ENCODE data around the gene KIF6.
"Not testable (repeated sequence)": the region's sequence is repeated elsewhere in the genome, so short reads cannot be mapped to it uniquely, and the experiment has no call there.

Gene KIF6

GRCh38 chr6:39496456-39496855, 228.8 kb downstream of the KIF6 start:
- DNase-seq (ENCODE audit: low read depth): no peak

GRCh38 chr6:39495640-39496039, 229.6 kb downstream of the KIF6 start:
- DNase-seq (ENCODE audit: low read depth): no peak

DNA sequence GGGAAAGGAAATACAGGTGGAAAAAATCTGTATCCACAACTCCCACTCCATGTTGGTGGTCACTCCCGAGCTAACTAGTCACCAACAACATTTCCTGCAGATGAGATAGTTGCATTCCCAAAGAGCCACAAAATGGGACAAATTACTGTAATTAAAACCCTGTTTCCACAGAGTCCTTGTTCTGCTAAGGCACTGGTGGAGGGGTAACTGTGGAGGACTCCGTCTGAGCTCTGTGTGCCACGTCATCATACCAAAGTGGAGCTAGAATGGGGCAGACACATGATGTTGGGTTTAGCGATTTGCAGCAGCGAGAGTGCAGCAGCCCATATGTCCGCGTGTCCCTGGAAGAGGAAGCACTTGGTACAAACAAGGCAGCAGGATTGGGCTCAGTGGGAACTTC, 230.2 kb downstream of the KIF6 start:
- DNase-seq (ENCODE audit: low read depth): no peak

DNA sequence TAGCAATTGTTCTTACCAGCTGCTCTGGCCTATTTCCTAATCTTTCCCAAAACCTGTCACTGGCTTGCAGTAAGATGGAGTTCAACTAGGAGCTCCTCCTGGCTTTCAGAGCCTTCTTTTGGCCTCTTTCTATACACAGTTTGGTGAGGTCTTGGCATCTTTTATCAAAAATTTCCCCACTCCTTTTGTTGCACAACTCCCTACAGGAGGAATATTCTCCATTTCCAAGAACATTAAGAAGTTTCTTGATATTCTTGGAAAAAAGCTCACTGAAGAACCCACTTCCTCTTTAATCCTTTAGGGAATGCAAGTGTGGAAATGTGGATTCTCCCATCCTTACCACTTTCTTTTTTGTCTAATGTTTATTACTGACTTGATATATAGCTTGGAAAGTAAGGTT, 231.4 kb downstream of the KIF6 start:
- DNase-seq (ENCODE audit: low read depth): no peak

- no peak for DNase-seq (ENCODE audit: low read depth)
Observed at GRCh38 chr6:39493174-39493573, 232.0 kb downstream of the KIF6 start.

DNA sequence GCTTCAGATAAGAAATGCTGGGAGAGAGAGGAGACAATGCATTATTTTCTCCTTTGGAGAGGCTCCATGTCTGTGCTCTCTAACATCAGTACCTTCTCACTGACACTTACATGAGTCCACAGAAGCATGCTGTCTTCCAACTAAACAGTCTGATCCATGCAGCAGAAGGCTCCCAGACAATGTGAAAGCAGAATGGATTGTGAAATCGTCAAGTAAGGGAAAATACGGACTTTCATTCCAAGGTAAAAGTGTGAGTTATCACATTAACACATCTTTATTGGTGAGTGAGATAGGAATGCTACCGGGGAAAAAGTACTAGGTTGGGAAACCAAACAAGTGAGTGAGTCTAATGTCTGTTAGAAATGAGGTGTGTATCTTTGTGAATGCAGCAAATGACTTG, 235.1 kb downstream of the KIF6 start:
- no peak for DNase-seq (ENCODE audit: low read depth)

- no peak for DNase-seq (ENCODE audit: low read depth)
Observed at GRCh38 chr6:39488255-39488879, 236.8 kb downstream of the KIF6 start.

GRCh38 chr6:39484276-39484675, 240.9 kb downstream of the KIF6 start:
- no peak for DNase-seq (ENCODE audit: low read depth)

GRCh38 chr6:39479819-39480218, 245.4 kb downstream of the KIF6 start:
- DNase-seq (ENCODE audit: low read depth): not testable (repeated sequence)

- DNase-seq (ENCODE audit: low read depth): no peak
Observed at GRCh38 chr6:39476670-39477069, 248.5 kb downstream of the KIF6 start.

DNA sequence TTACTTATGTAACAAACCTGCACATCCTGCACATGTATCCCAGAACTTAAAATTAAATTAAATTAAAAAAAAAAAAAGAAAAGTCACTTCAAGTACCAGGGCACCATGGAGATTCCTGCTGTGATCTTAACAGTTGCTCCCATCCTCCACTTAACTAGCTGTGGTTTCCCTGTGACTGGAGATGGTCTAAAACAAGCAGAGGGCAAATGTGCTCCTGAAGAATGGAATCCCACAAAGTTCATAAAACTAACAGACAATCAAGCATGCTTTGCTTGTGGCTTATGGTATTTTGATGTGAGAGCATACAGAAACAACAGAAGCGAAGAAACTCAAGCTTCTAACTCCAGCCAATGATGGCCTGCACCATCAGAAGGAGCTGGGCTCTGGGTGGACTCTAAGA, 249.1 kb downstream of the KIF6 start:
- DNase-seq (ENCODE audit: low read depth): no peak

DNA sequence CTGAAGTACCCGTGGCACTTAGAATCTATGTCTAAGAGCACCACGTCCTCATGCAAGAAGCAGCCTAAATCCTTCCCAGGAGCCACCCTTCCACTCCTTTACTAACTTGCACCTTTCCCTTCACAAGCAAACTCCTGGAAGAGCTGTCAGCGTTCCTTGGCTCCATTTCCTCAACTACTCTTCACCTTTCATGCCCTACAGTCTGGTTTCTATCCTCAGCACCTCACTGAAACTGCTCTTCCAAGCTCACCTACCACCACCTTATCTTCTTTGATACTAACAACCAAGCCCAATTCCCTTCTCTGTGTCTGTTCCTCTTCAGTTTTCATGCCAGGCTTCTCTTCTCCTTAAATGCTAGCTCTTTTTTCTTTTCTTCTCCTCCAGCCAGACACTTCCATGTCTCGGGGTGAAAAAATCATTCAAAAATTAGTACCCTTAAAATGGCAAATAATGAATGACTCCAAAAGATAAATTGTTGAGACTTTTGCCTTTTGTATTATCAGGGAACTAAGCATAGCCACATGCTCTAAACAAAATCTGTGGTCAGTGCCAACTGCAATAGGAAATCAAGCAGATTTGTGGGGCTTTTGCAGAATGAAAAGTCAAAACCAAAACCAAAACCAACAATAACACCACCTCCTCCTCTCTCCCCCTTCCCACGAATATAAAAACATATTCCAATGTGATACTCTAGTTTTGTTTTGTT, 253.1 kb downstream of the KIF6 start:
- no peak for DNase-seq (ENCODE audit: low read depth)

DNA sequence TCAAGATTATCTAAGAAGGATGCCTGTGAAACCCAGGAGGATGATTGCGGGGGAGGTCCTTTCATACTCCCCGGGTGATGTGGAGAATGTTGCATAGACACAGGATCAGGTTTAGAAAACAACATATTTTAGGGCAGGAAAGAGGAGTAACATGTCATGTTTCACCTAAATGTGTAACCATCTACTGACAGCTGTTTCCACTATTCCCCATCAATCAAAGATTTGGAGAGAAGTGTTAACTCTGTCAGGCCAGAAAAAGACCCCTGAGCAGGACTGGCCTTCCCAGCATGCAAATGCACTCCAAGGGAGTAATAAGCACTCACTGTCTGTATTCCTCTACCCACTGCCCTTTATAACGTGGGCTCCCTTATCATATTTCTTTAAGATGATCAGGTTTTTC, 254.7 kb downstream of the KIF6 start:
- DNase-seq (ENCODE audit: low read depth): no peak

DNA sequence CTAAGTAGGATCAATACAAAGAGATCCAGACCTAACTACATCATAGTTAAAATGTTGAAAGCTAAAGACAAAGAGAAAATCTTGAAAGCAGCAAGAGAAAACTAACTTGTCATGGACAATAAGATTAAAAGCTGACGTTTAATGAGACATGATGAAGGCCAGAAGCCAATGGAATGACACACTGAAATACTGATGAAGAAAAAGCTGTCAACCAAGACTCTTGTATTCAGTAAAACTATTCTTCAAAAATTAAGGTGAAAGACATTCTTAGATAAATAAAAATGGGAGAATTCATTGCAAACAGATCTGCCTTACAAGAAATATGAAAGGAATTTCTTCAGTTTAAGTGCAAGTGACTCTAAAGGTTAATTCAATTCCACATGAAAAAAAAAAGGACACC, 256.8 kb downstream of the KIF6 start:
- DNase-seq (ENCODE audit: low read depth): no peak

DNA sequence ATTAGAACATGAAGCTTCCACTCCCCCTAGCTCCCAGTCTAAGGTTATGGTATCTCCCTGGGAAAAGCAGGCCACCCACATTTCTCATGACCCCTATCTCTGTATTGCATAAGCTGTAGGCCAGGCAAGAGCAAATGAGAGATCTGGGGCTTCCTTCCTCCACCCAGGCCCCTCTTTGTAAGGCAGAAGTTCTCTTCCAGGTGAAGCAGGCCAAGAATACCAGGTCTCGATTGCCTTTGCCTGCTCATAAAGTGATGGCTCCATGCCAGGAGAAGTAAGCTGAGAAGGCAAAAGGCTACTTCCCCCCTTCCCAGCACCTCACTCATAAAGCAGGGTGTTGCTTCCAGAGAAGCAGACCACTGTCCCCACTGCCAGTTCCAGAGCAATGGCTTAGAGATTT, 258.6 kb downstream of the KIF6 start:
- no peak for DNase-seq (ENCODE audit: low read depth)

- no peak for DNase-seq (ENCODE audit: low read depth)
Observed at GRCh38 chr6:39465539-39465938, 259.7 kb downstream of the KIF6 start.

GRCh38 chr6:39464067-39464466, 261.1 kb downstream of the KIF6 start:
- DNase-seq (ENCODE audit: low read depth): no peak

DNA sequence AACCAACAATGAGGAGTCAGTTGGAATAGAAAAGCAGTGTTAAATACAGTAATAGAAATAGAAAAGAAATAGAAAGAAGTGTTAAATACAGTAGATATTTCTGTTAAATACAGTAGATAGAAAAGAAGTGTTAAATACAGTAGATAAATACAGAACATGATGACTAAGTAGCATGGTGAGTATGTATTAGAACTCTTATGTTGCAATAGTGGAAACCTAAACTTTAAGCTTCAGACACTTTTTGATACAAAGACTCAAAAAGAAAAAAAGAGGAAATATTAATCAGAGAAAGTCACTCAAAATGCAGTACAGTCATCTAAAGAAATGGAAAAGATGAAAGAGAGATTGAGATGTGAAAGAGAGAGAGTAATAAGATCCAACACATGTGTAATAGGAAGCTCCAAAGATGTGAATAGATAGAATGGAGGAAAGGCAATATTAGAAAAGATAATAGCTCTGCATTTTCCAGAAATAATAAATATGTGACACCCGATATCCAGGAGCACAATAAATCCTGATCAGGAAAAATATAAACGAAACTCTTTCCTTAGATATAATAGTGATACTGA, 271.2 kb downstream of the KIF6 start:
- no peak for DNase-seq (ENCODE audit: low read depth)

GRCh38 chr6:39453241-39453640, 272.0 kb downstream of the KIF6 start:
- DNase-seq (ENCODE audit: low read depth): no peak

DNA sequence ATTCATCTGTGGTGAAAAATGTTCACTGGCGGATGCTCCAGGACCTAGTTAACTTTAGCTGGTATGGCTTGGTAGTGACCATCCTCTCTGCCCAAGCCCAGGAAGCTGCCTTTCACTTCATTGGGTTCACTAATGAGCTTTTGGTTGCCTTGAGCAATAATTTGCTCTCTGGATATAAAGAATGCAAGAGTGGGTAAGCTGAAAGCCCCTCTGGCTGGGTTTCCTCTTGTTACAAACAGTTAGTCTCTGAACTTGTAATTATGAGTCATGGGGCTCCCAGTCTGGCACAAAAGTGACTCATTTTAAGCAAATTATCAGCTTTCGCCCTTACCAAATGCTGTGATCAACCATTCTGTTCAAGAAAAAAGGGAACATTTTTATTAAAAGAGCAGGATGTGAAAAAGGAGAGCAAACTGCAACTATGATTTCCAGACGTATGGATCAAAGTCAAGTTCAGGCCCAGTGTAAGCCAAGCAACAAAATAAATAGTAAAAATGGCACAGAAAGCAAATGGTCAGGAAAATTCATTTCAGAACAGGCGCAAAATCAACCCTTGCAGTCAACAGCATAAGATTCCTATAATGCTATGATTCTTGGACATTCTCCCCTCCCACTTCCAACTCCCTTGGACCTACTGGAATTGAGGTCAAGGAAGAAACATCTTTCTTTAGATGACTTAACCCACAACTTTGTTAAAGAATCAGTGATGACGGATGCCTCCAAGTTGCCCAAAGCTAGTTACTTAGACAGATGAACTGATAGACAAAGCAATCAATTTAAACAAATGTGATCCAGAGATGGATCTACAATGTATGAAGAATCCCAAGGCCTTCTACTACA, 272.7 kb downstream of the KIF6 start:
- no peak for DNase-seq (ENCODE audit: low read depth)

DNA sequence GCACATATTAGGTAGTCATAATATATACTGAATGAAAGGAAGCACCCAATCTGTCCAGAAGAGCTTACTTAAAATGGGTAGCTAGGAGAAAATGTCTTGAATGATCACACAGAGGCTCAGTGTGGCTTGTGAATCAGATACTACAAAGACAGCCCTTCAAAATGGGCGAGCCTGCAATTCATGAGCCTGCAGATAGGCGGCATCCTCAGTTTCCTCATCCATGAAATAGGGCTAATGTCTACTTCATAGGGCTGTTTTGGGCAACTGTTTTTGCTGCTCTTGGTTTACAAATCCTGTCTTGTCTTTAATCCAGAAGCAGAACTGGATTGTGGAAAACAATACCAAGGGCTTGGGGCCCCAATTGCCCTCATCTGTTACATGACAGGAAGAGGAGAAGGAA, 273.4 kb downstream of the KIF6 start:
- no peak for DNase-seq (ENCODE audit: low read depth)

DNA sequence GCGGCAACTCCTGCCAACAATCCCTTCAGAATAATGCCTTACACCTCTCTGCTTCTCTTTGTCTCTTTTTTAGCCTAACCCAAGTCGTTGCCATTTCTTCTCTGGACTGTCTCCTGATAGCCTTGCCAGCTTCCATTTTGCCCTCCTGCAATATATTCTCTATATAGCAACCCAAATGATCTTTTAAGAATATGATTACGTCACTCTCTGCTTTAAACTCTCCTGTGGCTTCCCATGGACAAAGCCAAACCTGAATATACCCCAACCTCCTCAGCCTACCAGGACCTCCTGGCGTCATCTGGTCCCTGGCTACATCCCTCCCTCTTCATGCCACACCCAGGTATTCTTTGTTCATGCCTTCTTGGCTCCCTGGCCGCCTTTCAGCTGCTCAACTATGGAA, 276.2 kb downstream of the KIF6 start:
- DNase-seq (ENCODE audit: low read depth): no peak

GRCh38 chr6:39446909-39447308, 278.3 kb downstream of the KIF6 start:
- DNase-seq (ENCODE audit: low read depth): no peak
